WERI-Rb-1 (cell line): ENCODE data around the gene RRP15.
"Not testable (repeated sequence)": the region's sequence is repeated elsewhere in the genome, so short reads cannot be mapped to it uniquely, and the experiment has no call there.

ENCODE experiments used
- DNase-seq: peaks from one replicate; pipeline ENCODE4 v3.0.0-alpha.2; 2020
- H3K27ac ChIP-seq: fragments of 250-450 bp; sonication (Bioruptor Pico); 2 replicates; pipeline ENCODE4 v1.5.1; 2020; ENCODE audit warnings: mild to moderate bottlenecking, moderate library complexity
- H3K27me3 ChIP-seq: fragments of 250-450 bp; sonication (Bioruptor Pico); 2 replicates; pipeline ENCODE4 v1.5.1; 2021; ENCODE audit warnings: mild to moderate bottlenecking, low read depth, moderate library complexity; ENCODE audit not compliant: insufficient read depth, severe bottlenecking
- H3K36me3 ChIP-seq: fragments of 250-450 bp; sonication (Bioruptor Pico); 2 replicates; pipeline ENCODE4 v1.5.1; 2020; ENCODE audit warnings: mild to moderate bottlenecking, moderate library complexity
- H3K4me3 ChIP-seq: 2 replicates; pipeline ENCODE4 v1.5.1; 2011; ENCODE audit warnings: low read depth, mild to moderate bottlenecking, control low read depth, low read length
- H3K9me3 ChIP-seq: fragments of 250-450 bp; sonication (Bioruptor Pico); 2 replicates; pipeline ENCODE4 v1.5.1; 2021; ENCODE audit warnings: mild to moderate bottlenecking, moderate library complexity; ENCODE audit not compliant: severe bottlenecking
- CTCF ChIP-seq: IDR thresholded peaks from 2 replicates; pipeline ENCODE4 v1.5.1; 2011; ENCODE audit warnings: low read depth, mild to moderate bottlenecking, control low read depth, inconsistent platforms, low read length

Gene RRP15

DNA sequence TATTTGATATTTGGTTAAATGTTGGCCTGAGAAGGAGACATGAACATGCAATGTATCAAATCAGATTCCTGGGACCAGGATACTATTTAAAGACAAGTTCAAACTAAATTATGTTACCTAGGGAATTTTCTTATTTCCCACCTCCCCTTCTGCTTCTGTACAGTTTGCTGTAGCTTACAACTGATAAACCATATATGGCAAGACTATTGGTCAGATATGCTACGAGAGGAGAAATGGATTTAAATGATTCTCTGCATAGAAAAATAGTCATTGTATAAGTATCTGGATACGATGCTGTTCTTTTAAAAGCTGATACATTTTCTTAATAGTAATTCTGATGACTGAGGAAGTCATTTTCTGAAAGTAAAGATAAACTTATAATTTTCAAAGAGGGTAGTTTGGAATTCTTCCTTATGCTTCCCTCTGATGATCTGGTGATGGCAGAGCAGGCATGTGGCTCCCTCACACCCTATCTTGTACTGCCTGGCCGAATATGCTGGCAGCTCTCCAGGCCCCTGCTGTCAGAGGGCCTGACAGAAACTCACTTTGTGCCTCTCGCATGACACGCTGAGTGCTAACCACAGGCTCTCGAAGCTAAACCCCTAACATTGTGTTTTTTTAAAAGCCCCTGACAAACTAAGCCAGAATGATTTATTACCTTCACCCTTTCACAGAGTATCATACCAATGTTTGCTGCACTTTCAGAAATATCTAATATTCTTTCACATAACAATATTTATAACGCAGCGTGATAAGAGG, 19.4 kb downstream of the RRP15 start:
- Histone ChIP-seq H3K27me3 (no peaks in the 10 kb centered on the region), H3K9me3 (no peaks in the 10 kb centered on the region), H3K4me3 (no peak overlapping the region), H3K36me3 (peaks cover 20% of the 10 kb centered on the region), H3K27ac (no peak overlapping the region)
- DNase-seq, result no peak
- no peak for TF ChIP-seq CTCF

- Histone ChIP-seq H3K27me3 (no peaks in the 10 kb centered on the region), H3K9me3 (no peaks in the 10 kb centered on the region), H3K27ac (no peak overlapping the region), H3K36me3 (peaks cover 20% of the 10 kb centered on the region), H3K4me3 (no peak overlapping the region)
- TF ChIP-seq CTCF, result no peak
- DNase-seq, result no peak
These were observed 20.5 kb downstream of the RRP15 start for GRCh38 chr1:218305472-218306064.

DNA sequence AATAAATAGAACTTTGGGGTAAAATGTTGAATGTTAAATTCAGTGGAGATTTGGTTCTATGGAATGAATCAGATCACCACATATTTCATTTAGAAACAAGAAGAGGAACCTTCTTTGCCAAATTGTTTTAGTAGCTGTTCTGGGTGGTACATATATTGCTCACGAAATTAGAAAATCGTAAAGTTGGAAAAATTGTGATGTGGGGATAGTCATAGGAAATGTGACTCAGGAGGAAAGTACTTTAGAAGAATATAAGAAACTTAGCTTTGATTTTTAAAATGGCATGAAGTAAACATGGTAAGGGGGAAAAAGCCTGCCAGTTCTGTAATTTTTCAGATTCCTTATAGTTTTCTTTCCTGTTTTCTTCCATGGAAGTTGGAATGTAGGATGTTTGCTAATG, 27.4 kb downstream of the RRP15 start:
- no peaks in the 10 kb centered on the region for H3K9me3 ChIP-seq
- H3K36me3 ChIP-seq, result peaks cover 7% of the 10 kb centered on the region
- no peak overlapping the region for H3K27ac ChIP-seq
- H3K27me3 ChIP-seq, result no peaks in the 10 kb centered on the region
- no peak overlapping the region for H3K4me3 ChIP-seq
- no peak for DNase-seq
- TF ChIP-seq CTCF, result no peak

DNA sequence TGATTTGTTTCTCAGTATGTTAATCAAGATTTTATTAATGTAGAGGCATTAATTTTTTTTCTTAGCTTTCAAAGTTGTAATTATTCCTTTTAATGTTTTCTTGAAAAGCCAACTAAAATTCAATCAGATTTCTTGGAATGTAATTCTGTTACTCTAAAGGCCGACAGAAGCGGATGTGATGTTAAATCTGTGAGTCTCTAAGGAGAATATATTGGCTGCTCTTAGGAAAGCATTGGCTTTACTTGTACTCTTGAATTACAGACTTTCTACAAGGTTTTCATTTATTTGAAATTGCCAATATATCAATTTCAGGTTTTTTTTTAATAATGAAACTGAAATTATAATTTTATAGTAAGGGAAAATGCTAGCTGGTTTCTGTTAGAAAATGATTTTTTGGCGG, 29.2 kb downstream of the RRP15 start:
- DNase-seq, result no peak
- TF ChIP-seq CTCF, result no peak
- Histone ChIP-seq H3K27ac (no peak overlapping the region), H3K36me3 (peaks cover 7% of the 10 kb centered on the region), H3K27me3 (no peaks in the 10 kb centered on the region), H3K9me3 (no peaks in the 10 kb centered on the region), H3K4me3 (no peak overlapping the region)

DNA sequence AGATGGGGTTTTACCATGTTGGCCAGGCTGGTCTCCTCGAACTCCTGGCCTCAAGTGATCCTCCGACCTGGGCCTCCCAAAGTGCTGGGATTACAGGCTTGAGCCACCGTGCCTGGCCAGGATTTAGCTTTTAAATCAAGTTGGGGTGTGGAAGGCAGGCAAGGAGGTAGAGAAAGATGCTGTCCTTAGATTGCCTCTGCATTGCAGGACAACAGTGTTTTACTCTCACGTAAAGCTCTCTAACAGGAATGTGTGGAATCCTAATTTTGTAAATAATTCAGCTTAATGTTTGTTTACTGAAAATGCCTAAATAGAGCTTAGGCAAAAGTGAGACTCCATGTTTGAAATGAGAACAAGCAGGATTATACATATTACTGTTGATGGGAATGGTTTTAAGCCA, 30.5 kb downstream of the RRP15 start:
- no peak for TF ChIP-seq CTCF
- H3K4me3 ChIP-seq, result no peak overlapping the region
- no peak overlapping the region for H3K27ac ChIP-seq
- H3K36me3 ChIP-seq, result peaks cover 10% of the 10 kb centered on the region
- no peaks in the 10 kb centered on the region for H3K27me3 ChIP-seq
- H3K9me3 ChIP-seq, result no peaks in the 10 kb centered on the region
- DNase-seq, result no peak

DNA sequence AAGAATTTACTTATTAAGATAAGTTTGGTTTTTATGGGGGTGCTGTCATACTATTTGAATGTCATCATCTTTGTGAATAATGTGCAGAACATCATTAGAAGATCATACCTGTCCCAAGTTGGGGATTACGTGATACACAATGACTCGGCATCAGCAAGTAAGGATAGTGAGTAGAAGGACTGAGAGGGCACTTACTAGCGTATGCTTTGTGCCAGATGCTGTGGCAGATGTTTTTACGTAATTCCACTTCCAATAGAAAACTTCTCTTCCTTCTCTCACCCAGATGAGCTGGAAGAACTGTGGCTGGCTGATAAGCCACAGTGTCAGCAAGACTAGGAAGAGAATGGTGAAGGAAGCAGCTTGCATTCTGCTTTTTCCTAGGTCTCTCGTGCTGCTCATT, 32.0 kb downstream of the RRP15 start:
- H3K27me3 ChIP-seq, result no peaks in the 10 kb centered on the region
- DNase-seq, result no peak
- H3K36me3 ChIP-seq, result peaks cover 10% of the 10 kb centered on the region
- TF ChIP-seq CTCF, result no peak
- H3K4me3 ChIP-seq, result no peak overlapping the region
- H3K9me3 ChIP-seq, result no peaks in the 10 kb centered on the region
- H3K27ac ChIP-seq, result no peak overlapping the region

- not testable (repeated sequence) for H3K27ac ChIP-seq, DNase-seq
- peaks cover 14% of the 10 kb centered on the region for H3K36me3 ChIP-seq
These were observed 35.1 kb downstream of the RRP15 start for GRCh38 chr1:218320182-218320581.

More at GRCh38 chr1:218320182-218320581, 35.1 kb downstream of the RRP15 start:
- H3K4me3 ChIP-seq, H3K27me3 ChIP-seq, H3K9me3 ChIP-seq: not testable (repeated sequence)
